ENCODE measurements around the gene ZMAT3.

Gene ZMAT3

GRCh38 chr3:179100652-179101051, 29.0 kb upstream of the ZMAT3 start:
- TF ChIP-seq CTCF (IDR thresholded peaks at IDR 0.05; ENCODE audit: control insufficient read depth, insufficient read depth, low read depth, low read length, missing control alignments) = no peak
- H3K4me3 ChIP-seq (ENCODE audit: control insufficient read depth, low read depth, low read length) = no peak overlapping the region
- no peak for DNase-seq (ENCODE audit: low read depth)

GRCh38 chr3:179098388-179099077, 26.9 kb upstream of the ZMAT3 start:
- no peak for DNase-seq (ENCODE audit: low read depth)
- H3K4me3 ChIP-seq (ENCODE audit: control insufficient read depth, low read depth, low read length) = peak overlapping the region; percentile 31
- peak; percentile 32 for TF ChIP-seq CTCF (IDR thresholded peaks at IDR 0.05; ENCODE audit: control insufficient read depth, insufficient read depth, low read depth, low read length, missing control alignments)

GRCh38 chr3:179093807-179094206, 22.2 kb upstream of the ZMAT3 start:
- no peak for TF ChIP-seq CTCF (IDR thresholded peaks at IDR 0.05; ENCODE audit: control insufficient read depth, insufficient read depth, low read depth, low read length, missing control alignments)
- no peak for DNase-seq (ENCODE audit: low read depth)
- no peak overlapping the region for H3K4me3 ChIP-seq (ENCODE audit: control insufficient read depth, low read depth, low read length)

- no peak for TF ChIP-seq CTCF (IDR thresholded peaks at IDR 0.05; ENCODE audit: control insufficient read depth, insufficient read depth, low read depth, low read length, missing control alignments)
- DNase-seq (ENCODE audit: low read depth) = no peak
- H3K4me3 ChIP-seq (ENCODE audit: control insufficient read depth, low read depth, low read length) = no peak overlapping the region
Measured at GRCh38 chr3:179091113-179091512, 19.5 kb upstream of the ZMAT3 start.

GRCh38 chr3:179088306-179088705, 16.7 kb upstream of the ZMAT3 start:
- no peak for TF ChIP-seq CTCF (IDR thresholded peaks at IDR 0.05; ENCODE audit: control insufficient read depth, insufficient read depth, low read depth, low read length, missing control alignments)
- H3K4me3 ChIP-seq (ENCODE audit: control insufficient read depth, low read depth, low read length) = no peak overlapping the region
- DNase-seq (ENCODE audit: low read depth) = no peak

GRCh38 chr3:179083977-179084376, 12.4 kb upstream of the ZMAT3 start:
- no peak for TF ChIP-seq CTCF (IDR thresholded peaks at IDR 0.05; ENCODE audit: control insufficient read depth, insufficient read depth, low read depth, low read length, missing control alignments)
- no peak overlapping the region for H3K4me3 ChIP-seq (ENCODE audit: control insufficient read depth, low read depth, low read length)
- DNase-seq (ENCODE audit: low read depth) = no peak

Measured in AG09309 (cell line).